ENCODE results near the gene C5orf22.

- no peak for TF ChIP-seq EZH2 (IDR thresholded peaks at IDR 0.05; ENCODE audit: borderline replicate concordance, control insufficient read depth, low read depth, low read length)
- TF ChIP-seq KDM1A (IDR thresholded peaks at IDR 0.05; ENCODE audit: borderline replicate concordance) = no peak
- TF ChIP-seq RCOR1 (conservative IDR thresholded peaks at IDR 0.05; ENCODE audit: low read depth, low read length) = no peak
- TF ChIP-seq, protein P1, sequence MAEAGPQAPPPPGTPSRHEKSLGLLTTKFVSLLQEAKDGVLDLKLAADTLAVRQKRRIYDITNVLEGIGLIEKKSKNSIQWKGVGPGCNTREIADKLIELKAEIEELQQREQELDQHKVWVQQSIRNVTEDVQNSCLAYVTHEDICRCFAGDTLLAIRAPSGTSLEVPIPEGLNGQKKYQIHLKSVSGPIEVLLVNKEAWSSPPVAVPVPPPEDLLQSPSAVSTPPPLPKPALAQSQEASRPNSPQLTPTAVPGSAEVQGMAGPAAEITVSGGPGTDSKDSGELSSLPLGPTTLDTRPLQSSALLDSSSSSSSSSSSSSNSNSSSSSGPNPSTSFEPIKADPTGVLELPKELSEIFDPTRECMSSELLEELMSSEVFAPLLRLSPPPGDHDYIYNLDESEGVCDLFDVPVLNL (IDR thresholded peaks at IDR 0.05; ENCODE audit: low read depth, low read length) = no peak
- no peak for TF ChIP-seq NKRF (conservative IDR thresholded peaks at IDR 0.05)
- no peak for TF ChIP-seq MTA2 (IDR thresholded peaks at IDR 0.05; ENCODE audit: low read depth)
- TF ChIP-seq FOS (IDR thresholded peaks at IDR 0.05; ENCODE audit: borderline replicate concordance, extremely low read depth, insufficient read length) = no peak
- no peak for TF ChIP-seq ZBTB33 (IDR thresholded peaks at IDR 0.05)
- TF ChIP-seq, protein P2, sequence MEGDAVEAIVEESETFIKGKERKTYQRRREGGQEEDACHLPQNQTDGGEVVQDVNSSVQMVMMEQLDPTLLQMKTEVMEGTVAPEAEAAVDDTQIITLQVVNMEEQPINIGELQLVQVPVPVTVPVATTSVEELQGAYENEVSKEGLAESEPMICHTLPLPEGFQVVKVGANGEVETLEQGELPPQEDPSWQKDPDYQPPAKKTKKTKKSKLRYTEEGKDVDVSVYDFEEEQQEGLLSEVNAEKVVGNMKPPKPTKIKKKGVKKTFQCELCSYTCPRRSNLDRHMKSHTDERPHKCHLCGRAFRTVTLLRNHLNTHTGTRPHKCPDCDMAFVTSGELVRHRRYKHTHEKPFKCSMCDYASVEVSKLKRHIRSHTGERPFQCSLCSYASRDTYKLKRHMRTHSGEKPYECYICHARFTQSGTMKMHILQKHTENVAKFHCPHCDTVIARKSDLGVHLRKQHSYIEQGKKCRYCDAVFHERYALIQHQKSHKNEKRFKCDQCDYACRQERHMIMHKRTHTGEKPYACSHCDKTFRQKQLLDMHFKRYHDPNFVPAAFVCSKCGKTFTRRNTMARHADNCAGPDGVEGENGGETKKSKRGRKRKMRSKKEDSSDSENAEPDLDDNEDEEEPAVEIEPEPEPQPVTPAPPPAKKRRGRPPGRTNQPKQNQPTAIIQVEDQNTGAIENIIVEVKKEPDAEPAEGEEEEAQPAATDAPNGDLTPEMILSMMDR (IDR thresholded peaks at IDR 0.05 in 2 of 3, conservative IDR thresholded peaks at IDR 0.05 in 1 of 3; ENCODE audit: control insufficient read depth in 2 of 3, extremely low read depth in 1 of 3, insufficient read depth in 1 of 3, low read depth in 3 of 3, low read length in 3 of 3) = no peak
- TF ChIP-seq ESRRA (IDR thresholded peaks at IDR 0.05; ENCODE audit: low read length) = no peak
Observed at GRCh38 chr5:31561946-31562345, 29.8 kb downstream of the C5orf22 start.
